K562 (cell line): Measurements from ENCODE around the gene TMEM86B. TPM values are rescaled to one million over a fixed set of nuclear protein-coding genes. Genes with fewer than 3 reads are reported as not detected.

ENCODE experiments used
- EP300 ChIP-seq: IDR thresholded peaks from 2 replicates; pipeline ENCODE4 v1.6.1; 2012; ENCODE audit warnings: low read length, improper control_type of control experiment
- HEY1 ChIP-seq: fragments of 250-450 bp; sonication (Bioruptor Pico); IDR thresholded peaks from 2 replicates; pipeline ENCODE4 v1.5.0; 2020; ENCODE audit warnings: mild to moderate bottlenecking, moderate library complexity, borderline replicate concordance
- HMGN3 ChIP-seq: IDR thresholded peaks from 2 replicates; pipeline ENCODE4 v1.6.1; 2011; ENCODE audit warnings: borderline replicate concordance, low read depth, mild to moderate bottlenecking, mixed read lengths, low read length; ENCODE audit not compliant: insufficient read length; ENCODE audit errors: extremely low read depth
- IRF9 ChIP-seq: fragments of 450-650 bp; IDR thresholded peaks from 2 replicates; pipeline ENCODE4 v1.6.1; 2016; ENCODE audit warnings: missing biosample characterization, missing genetic modification characterization
- JUN ChIP-seq, 2 experiments: sonication (generic) in 1 of 2; formaldehyde crosslinking in 1 of 2; IDR thresholded peaks; 2 replicates each; pipeline versions ENCODE4 v1.6.1 to v1.8.0; 2012 to 2022; ENCODE audit warnings: borderline replicate concordance in 2 of 2, mild to moderate bottlenecking in 2 of 2, improper control_type of control experiment in 1 of 2, low read depth in 1 of 2, low read length in 1 of 2, missing genetic modification reagents in 1 of 2
- MLLT1 ChIP-seq, 2 experiments: fragments of 450-650 bp; IDR thresholded peaks; 2 replicates each; pipeline ENCODE4 v1.6.1; 2016
- SMARCB1 ChIP-seq: IDR thresholded peaks from 2 replicates; pipeline ENCODE4 v1.6.1; 2011; ENCODE audit warnings: improper control_type of control experiment, low read depth; ENCODE audit not compliant: insufficient read length
- ZNF785 ChIP-seq: fragments of 250-450 bp; sonication (Bioruptor Pico); IDR thresholded peaks from 2 replicates; pipeline ENCODE4 v1.4.0; 2020; ENCODE audit warnings: mild to moderate bottlenecking
- polyA plus RNA-seq, 8 experiments: library from polyadenylated mRNA; depleted of rRNA in 4 of 8; stranded (reverse) in 5 of 8; unstranded in 3 of 8; fragments of >200 nt; fragmentation: Nextera tagmentation in 2 of 8; fragmentation: Illumina TruSeq in 1 of 8; extraction: Ambion mirVana in 2 of 8; extraction: Trizol in 1 of 8; gene quantifications; 2 replicates each; pipeline versions ENCODE4 v1.2.1 to v1.2.3, GENCODE V29; 2011 to 2014; ENCODE audit warnings: inconsistent platforms in 1 of 8, missing spikeins in 1 of 8
- total RNA-seq, 7 experiments: library from RNA; depleted of rRNA in 6 of 7; stranded (reverse); fragments of >200 nt in 6 of 7; fragmentation: Illumina TruSeq in 2 of 7; extraction: Trizol in 2 of 7; gene quantifications; 2 replicates each; pipeline versions ENCODE4 v1.2.1 to v1.2.3, GENCODE V29; 2011 to 2021; ENCODE audit warnings: low replicate concordance in 1 of 7

TMEM86B gene
- total and polyA plus RNA-seq, 9 of the 15 experiments (the other 6 are each of a cell fraction or from before 2014, with no cell fraction given): 0.28 to 7.9 (median 2.1) TPM

DNA sequence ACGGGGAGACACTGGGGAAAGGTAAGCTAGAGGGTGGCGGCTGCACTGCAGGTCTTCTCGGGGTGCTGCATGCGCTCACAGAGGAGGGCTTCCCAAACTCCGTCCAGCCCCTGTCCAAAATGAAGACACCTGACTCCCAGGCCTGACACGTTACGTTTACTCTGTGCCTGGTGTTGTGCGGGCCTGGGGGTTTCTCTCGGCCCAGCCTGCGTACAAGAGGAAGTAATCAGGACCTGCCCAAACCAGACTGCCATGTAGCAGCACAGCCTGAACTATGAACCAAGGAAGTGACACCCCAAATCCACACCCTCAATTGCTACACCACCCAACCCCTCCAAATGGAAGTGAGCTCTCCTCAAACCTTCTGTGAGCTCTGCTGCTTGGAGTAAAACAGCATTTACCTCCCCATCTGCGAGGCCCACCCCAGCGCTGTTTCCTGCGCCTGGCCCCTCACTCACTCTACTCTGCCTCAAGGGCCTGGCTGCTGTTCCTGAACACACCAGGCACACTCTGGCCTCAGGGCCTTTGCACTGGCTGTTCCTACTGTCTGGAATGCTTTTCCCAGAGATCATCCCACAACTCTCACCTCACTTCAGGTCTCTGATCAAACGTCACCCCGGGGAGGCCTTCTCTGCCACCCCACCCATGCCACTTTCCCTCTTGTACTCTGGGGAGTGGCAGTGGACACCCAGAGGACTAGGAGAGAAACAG, 48.3 kb upstream of the TMEM86B start (continued):
- TF ChIP-seq JUN (IDR thresholded peaks at IDR 0.05; ENCODE audit: borderline replicate concordance, low read depth, low read length) (no peak), JUN (CRISPR knock-in tag; IDR thresholded peaks at IDR 0.05; ENCODE audit: borderline replicate concordance) (no peak), MLLT1 (IDR thresholded peaks at IDR 0.05) (no peak), EP300 (no peak), HEY1 (no peak), SMARCB1 (no peak), HMGN3 (no peak), IRF9 (tag) (no peak), ZNF785 (CRISPR knock-in tag) (no peak)
- TF ChIP-seq, all 486 proteins: peak for 0
